ENCODE measurements around the gene LRP3.

Gene LRP3

DNA sequence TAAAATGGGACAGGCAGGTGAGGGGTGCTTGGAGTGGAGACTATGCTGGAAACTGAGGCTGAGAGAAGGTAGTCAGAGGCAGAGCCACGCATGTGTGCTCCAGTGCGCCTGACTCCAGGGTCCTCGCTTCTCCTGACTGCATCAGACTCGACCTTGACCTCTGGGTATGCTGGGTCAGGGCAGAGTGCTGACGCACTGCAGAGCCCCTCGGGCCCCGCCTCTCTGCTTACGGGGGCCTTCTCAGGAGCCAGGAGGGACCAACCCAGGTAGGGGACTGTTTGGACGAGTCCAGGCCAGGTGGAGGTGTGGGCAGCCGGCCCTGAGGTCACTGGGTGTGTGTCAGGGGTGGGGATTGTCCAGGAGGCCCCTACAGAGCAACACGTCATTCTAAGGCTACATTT lies 54.4 kb downstream of the LRP3 start:
- Histone ChIP-seq H3K9me3 (ENCODE audit: insufficient read depth, low read length) (peaks cover 17% of the 10 kb centered on the region), H3K4me1 (ENCODE audit: insufficient read depth, insufficient read length) (peaks cover 20% of the 10 kb centered on the region), H3K27me3 (ENCODE audit: insufficient read depth, insufficient read length) (no peaks in the 10 kb centered on the region), H3K36me3 (ENCODE audit: insufficient read depth, insufficient read length, low read length) (no peaks in the 10 kb centered on the region), H3K9ac (ENCODE audit: insufficient read length, low read depth) (no peak overlapping the region), H3K4me3 (ENCODE audit: insufficient read length, low read depth) (no peak overlapping the region)
- DNase-seq (ENCODE audit: low read depth, low spot score), result no peak
- TF ChIP-seq YY1 (IDR thresholded peaks at IDR 0.05; ENCODE audit: insufficient read depth, insufficient read length) (no peak), ZNF274 (IDR thresholded peaks at IDR 0.05; ENCODE audit: low read depth, low read length) (no peak)

- H3K36me3 ChIP-seq (ENCODE audit: insufficient read depth, insufficient read length, low read length), result no peaks in the 10 kb centered on the region
- no peak overlapping the region for H3K9ac ChIP-seq (ENCODE audit: insufficient read length, low read depth)
- TF ChIP-seq YY1 (IDR thresholded peaks at IDR 0.05; ENCODE audit: insufficient read depth, insufficient read length) (no peak), ZNF274 (IDR thresholded peaks at IDR 0.05; ENCODE audit: low read depth, low read length) (no peak), SUZ12 (IDR thresholded peaks at IDR 0.05; ENCODE audit: extremely low read depth, insufficient read depth, insufficient read length) (no peak)
- no peaks in the 10 kb centered on the region for H3K27me3 ChIP-seq (ENCODE audit: insufficient read depth, insufficient read length)
- H3K4me3 ChIP-seq (ENCODE audit: insufficient read length, low read depth), result no peak overlapping the region
- peaks cover 20% of the 10 kb centered on the region for H3K4me1 ChIP-seq (ENCODE audit: insufficient read depth, insufficient read length)
- H3K9me3 ChIP-seq (ENCODE audit: insufficient read depth, low read length), result peaks cover 17% of the 10 kb centered on the region
- no peak for DNase-seq (ENCODE audit: low read depth, low spot score)
Measured at GRCh38 chr19:33248954-33249613, 55.0 kb downstream of the LRP3 start.

GRCh38 chr19:33249740-33250366 lies 55.7 kb downstream of the LRP3 start:
- no peak for TF ChIP-seq ZNF274 (IDR thresholded peaks at IDR 0.05; ENCODE audit: low read depth, low read length)
- TF ChIP-seq YY1 (IDR thresholded peaks at IDR 0.05; ENCODE audit: insufficient read depth, insufficient read length), result no peak
- TF ChIP-seq SUZ12 (IDR thresholded peaks at IDR 0.05; ENCODE audit: extremely low read depth, insufficient read depth, insufficient read length), result no peak
- DNase-seq (ENCODE audit: low read depth, low spot score), result no peak
- Histone ChIP-seq H3K9ac (ENCODE audit: insufficient read length, low read depth) (no peak overlapping the region), H3K4me1 (ENCODE audit: insufficient read depth, insufficient read length) (peaks cover 20% of the 10 kb centered on the region), H3K9me3 (ENCODE audit: insufficient read depth, low read length) (peaks cover 16% of the 10 kb centered on the region), H3K4me3 (ENCODE audit: insufficient read length, low read depth) (no peak overlapping the region), H3K27me3 (ENCODE audit: insufficient read depth, insufficient read length) (no peaks in the 10 kb centered on the region), H3K36me3 (ENCODE audit: insufficient read depth, insufficient read length, low read length) (no peaks in the 10 kb centered on the region)

DNA sequence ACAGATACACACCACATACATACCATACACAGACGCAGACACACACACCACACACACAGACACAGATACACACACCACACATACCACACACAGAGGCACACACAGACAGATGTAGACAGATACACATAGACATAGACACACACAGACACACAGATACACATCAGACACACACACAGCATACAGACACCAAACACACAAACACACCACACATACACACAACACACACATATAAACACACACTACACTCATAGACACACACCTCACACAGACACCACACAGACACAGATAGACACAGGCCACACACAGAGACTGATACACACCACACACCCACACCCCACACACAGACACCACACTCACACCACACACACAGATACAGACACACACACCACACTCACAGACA lies 56.4 kb downstream of the LRP3 start:
- DNase-seq (ENCODE audit: low read depth, low spot score), result no peak
- Histone ChIP-seq H3K9ac (ENCODE audit: insufficient read length, low read depth) (no peak overlapping the region), H3K4me3 (ENCODE audit: insufficient read length, low read depth) (no peak overlapping the region), H3K9me3 (ENCODE audit: insufficient read depth, low read length) (peaks cover 10% of the 10 kb centered on the region), H3K27me3 (ENCODE audit: insufficient read depth, insufficient read length) (no peaks in the 10 kb centered on the region), H3K36me3 (ENCODE audit: insufficient read depth, insufficient read length, low read length) (no peaks in the 10 kb centered on the region), H3K4me1 (ENCODE audit: insufficient read depth, insufficient read length) (peaks cover 20% of the 10 kb centered on the region)
- TF ChIP-seq SUZ12 (IDR thresholded peaks at IDR 0.05; ENCODE audit: extremely low read depth, insufficient read depth, insufficient read length) (no peak), YY1 (IDR thresholded peaks at IDR 0.05; ENCODE audit: insufficient read depth, insufficient read length) (no peak), ZNF274 (IDR thresholded peaks at IDR 0.05; ENCODE audit: low read depth, low read length) (no peak)

GRCh38 chr19:33251076-33251475 lies 56.9 kb downstream of the LRP3 start:
- H3K36me3 ChIP-seq (ENCODE audit: insufficient read depth, insufficient read length, low read length), result no peaks in the 10 kb centered on the region
- peaks cover 4% of the 10 kb centered on the region for H3K9me3 ChIP-seq (ENCODE audit: insufficient read depth, low read length)
- TF ChIP-seq YY1 (IDR thresholded peaks at IDR 0.05; ENCODE audit: insufficient read depth, insufficient read length), result no peak
- TF ChIP-seq ZNF274 (IDR thresholded peaks at IDR 0.05; ENCODE audit: low read depth, low read length), result no peak
- TF ChIP-seq SUZ12 (IDR thresholded peaks at IDR 0.05; ENCODE audit: extremely low read depth, insufficient read depth, insufficient read length), result no peak
- no peak overlapping the region for H3K4me3 ChIP-seq (ENCODE audit: insufficient read length, low read depth)
- H3K4me1 ChIP-seq (ENCODE audit: insufficient read depth, insufficient read length), result peaks cover 20% of the 10 kb centered on the region
- H3K27me3 ChIP-seq (ENCODE audit: insufficient read depth, insufficient read length), result no peaks in the 10 kb centered on the region
- DNase-seq (ENCODE audit: low read depth, low spot score), result no peak
- H3K9ac ChIP-seq (ENCODE audit: insufficient read length, low read depth), result no peak overlapping the region

- H3K4me3 ChIP-seq (ENCODE audit: insufficient read length, low read depth), result no peak overlapping the region
- H3K36me3 ChIP-seq (ENCODE audit: insufficient read depth, insufficient read length, low read length), result no peaks in the 10 kb centered on the region
- no peaks in the 10 kb centered on the region for H3K27me3 ChIP-seq (ENCODE audit: insufficient read depth, insufficient read length)
- DNase-seq (ENCODE audit: low read depth, low spot score), result no peak
- TF ChIP-seq ZNF274 (IDR thresholded peaks at IDR 0.05; ENCODE audit: low read depth, low read length), result no peak
- H3K4me1 ChIP-seq (ENCODE audit: insufficient read depth, insufficient read length), result peaks cover 20% of the 10 kb centered on the region
- H3K9ac ChIP-seq (ENCODE audit: insufficient read length, low read depth), result no peak overlapping the region
- H3K9me3 ChIP-seq (ENCODE audit: insufficient read depth, low read length), result no peaks in the 10 kb centered on the region
Measured at GRCh38 chr19:33251526-33252090, 57.5 kb downstream of the LRP3 start.

DNA sequence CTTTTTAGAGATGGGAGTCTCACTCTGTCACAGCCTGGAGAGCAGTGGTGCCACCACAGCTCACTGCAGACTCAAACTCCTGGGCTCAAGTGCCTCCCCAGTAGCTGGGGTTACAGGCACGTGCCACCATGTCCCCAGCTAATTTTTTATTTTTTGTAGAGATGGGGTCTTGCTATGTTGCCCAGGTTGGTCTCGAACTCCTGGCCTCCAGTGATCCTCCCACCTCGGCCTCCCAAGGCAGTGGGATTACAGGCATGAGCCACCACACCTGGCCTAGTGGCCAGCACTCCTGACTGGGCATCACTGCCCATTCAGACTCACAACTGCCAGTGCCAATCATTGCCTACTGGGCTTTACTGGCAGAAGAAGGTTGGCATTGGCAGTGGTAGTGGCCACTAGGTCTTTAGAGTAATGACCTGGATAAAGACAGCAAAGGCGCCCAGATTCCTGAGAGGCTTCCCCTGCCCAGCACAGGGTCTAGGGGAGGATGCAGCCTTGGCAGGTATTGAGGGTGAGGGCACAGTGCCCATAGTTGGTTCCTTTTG lies 58.4 kb downstream of the LRP3 start:
- Histone ChIP-seq H3K36me3 (ENCODE audit: insufficient read depth, insufficient read length, low read length) (no peaks in the 10 kb centered on the region), H3K4me1 (ENCODE audit: insufficient read depth, insufficient read length) (peaks cover 20% of the 10 kb centered on the region), H3K4me3 (ENCODE audit: insufficient read length, low read depth) (no peak overlapping the region), H3K27me3 (ENCODE audit: insufficient read depth, insufficient read length) (no peaks in the 10 kb centered on the region), H3K9ac (ENCODE audit: insufficient read length, low read depth) (no peak overlapping the region), H3K9me3 (ENCODE audit: insufficient read depth, low read length) (no peaks in the 10 kb centered on the region)
- DNase-seq (ENCODE audit: low read depth, low spot score), result no peak
- TF ChIP-seq ZNF274 (IDR thresholded peaks at IDR 0.05; ENCODE audit: low read depth, low read length) (no peak), SUZ12 (IDR thresholded peaks at IDR 0.05; ENCODE audit: extremely low read depth, insufficient read depth, insufficient read length) (no peak), YY1 (IDR thresholded peaks at IDR 0.05; ENCODE audit: insufficient read depth, insufficient read length) (no peak)
